ENCODE results near the gene PRDM7.

DNA sequence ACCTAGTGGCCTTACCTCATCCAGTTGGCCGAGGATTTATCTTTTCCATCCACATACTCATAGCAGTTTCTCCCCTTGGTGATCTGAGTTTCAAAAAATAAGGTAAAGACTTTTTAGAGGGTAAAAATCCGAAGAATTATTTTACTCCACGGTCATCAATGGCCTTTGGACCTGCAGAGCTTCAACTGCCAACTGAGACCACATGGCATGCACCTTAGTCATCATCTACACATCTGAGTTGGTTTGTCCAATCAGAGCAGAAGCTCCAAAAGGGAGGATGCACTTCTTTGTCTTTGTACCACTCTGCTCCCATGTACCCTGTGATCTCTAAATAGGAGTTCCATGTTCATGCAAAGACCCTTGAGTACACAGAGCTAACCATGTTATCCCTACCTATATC, 15.7 kb downstream of the PRDM7 start:
- no peak for TF ChIP-seq POLR2A (IDR thresholded peaks at IDR 0.05; ENCODE audit: low read depth, low read length)
- no peak for TF ChIP-seq POLR2AphosphoS5 (IDR thresholded peaks at IDR 0.05; ENCODE audit: low read depth, low read length)
- TF ChIP-seq TAF1 (IDR thresholded peaks at IDR 0.05; ENCODE audit: low read depth, low read length) = no peak
